Lung (tissue), 12 donors: ENCODE results near the gene CACNA1D. TPM values are rescaled to one million over a fixed set of nuclear protein-coding genes. Genes with fewer than 3 reads are reported as not detected.

Experiments
- ATAC-seq: fragments of 200-7000 bp; cut with Tn5 transposase; one replicate; pipeline ENCODE4 v1.9.1; 2020; ENCODE audit warnings: moderate number of reproducible peaks; ENCODE audit not compliant: insufficient read depth, low FRiP score
- DNase-seq, 3 donors: peaks; one replicate each; pipeline ENCODE4 v3.0.0-alpha.2; 2013 to 2017
- H3K27ac ChIP-seq, 2 donors: one replicate each; pipeline ENCODE4 v1.5.1; 2013; ENCODE audit warnings: mild to moderate bottlenecking in 2 of 2, moderate library complexity in 2 of 2, control low read depth in 1 of 2, inconsistent platforms in 1 of 2, low read depth in 1 of 2, low read length in 1 of 2
- H3K27me3 ChIP-seq, 3 donors: one replicate each; pipeline ENCODE4 v1.5.1; 2013; ENCODE audit warnings: low read length in 2 of 3; ENCODE audit not compliant: control insufficient read depth in 3 of 3, insufficient read depth in 3 of 3
- H3K36me3 ChIP-seq, 4 donors: one replicate each; pipeline ENCODE4 v1.5.1; 2013; ENCODE audit warnings: low read length in 4 of 4, mild to moderate bottlenecking in 1 of 4, moderate library complexity in 1 of 4; ENCODE audit not compliant: control insufficient read depth in 4 of 4, insufficient read depth in 4 of 4
- H3K4me1 ChIP-seq, 5 donors: one replicate each; pipeline ENCODE4 v1.5.1; 2013; ENCODE audit warnings: low read length in 5 of 5, mild to moderate bottlenecking in 2 of 5, moderate library complexity in 1 of 5; ENCODE audit not compliant: control insufficient read depth in 5 of 5, insufficient read depth in 5 of 5
- H3K4me3 ChIP-seq: one replicate; pipeline ENCODE4 v1.5.1; 2013; ENCODE audit warnings: mild to moderate bottlenecking, control low read depth, moderate library complexity
- H3K9ac ChIP-seq, 2 donors: one replicate each; pipeline ENCODE4 v1.5.1; 2013; ENCODE audit warnings: low read length in 2 of 2, control low read depth in 1 of 2; ENCODE audit not compliant: insufficient read depth in 1 of 2
- H3K9me3 ChIP-seq, 4 donors: one replicate each; pipeline ENCODE4 v1.5.1; 2013; ENCODE audit warnings: low read length in 3 of 4, mild to moderate bottlenecking in 1 of 4, moderate library complexity in 1 of 4; ENCODE audit not compliant: control insufficient read depth in 4 of 4, insufficient read depth in 3 of 4
- WGBS, 2 donors: extraction: QIAGEN DNeasy Blood & Tissue Kit; methylation state at CpG; one replicate each; pipeline ENCODE4 v1.1.7; 2013; 5-methylcytosine and 5-hydroxymethylcytosine counted together
- polyA plus RNA-seq, 2 donors: library from polyadenylated mRNA; stranded (reverse); fragments of 200-250 nt; gene quantifications; one replicate each; pipeline ENCODE4 v1.2.1, GENCODE V29; 2013
- total RNA-seq, 2 donors: library from RNA; depleted of rRNA in 1 of 2; stranded (reverse); fragments of >200 nt in 1 of 2; gene quantifications; one replicate each; pipeline ENCODE4 v1.2.1, GENCODE V29; 2014 to 2021
- TF ChIP-seq, protein P1 (sequence below): IDR thresholded peaks from 2 replicates; pipeline ENCODE4 v1.5.1; 2012; ENCODE audit warnings: mild to moderate bottlenecking; ENCODE audit errors: control extremely low read depth, extremely low read depth
- donor health status: control.
- donor health status: control.
- donor health status: Bipolar disorder and iron deficiency.
- donor health status: healthy.
- donor health status: DM: yes; HTN: yes; CAD: no.

CACNA1D gene
- total and polyA plus RNA-seq, 4 donors, result 2.7 to 96.8 (median 23.1) TPM

DNA sequence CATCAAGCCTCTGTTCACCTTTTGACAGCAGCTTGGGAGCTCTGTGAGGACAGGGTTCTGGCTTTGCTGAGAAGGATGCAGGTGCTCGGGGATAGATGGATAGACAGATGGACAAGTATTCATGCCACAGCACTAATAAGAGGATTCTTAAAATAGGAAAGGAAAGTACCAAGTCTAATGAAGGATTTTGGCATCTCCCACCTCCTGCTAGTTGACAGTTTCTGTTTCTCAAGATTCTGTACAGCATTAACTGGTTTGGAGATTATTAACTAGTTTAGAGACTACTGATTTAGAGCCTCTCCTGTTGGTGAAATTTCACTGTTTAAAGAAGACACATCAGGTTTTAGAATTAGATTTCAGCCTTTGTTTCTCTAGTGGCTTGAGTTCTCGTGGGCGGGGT lies 152.3 kb downstream of the CACNA1D start:
- no peak for DNase-seq
- H3K9me3 ChIP-seq, result no peaks in the 10 kb centered on the region
- TF ChIP-seq, protein P1, sequence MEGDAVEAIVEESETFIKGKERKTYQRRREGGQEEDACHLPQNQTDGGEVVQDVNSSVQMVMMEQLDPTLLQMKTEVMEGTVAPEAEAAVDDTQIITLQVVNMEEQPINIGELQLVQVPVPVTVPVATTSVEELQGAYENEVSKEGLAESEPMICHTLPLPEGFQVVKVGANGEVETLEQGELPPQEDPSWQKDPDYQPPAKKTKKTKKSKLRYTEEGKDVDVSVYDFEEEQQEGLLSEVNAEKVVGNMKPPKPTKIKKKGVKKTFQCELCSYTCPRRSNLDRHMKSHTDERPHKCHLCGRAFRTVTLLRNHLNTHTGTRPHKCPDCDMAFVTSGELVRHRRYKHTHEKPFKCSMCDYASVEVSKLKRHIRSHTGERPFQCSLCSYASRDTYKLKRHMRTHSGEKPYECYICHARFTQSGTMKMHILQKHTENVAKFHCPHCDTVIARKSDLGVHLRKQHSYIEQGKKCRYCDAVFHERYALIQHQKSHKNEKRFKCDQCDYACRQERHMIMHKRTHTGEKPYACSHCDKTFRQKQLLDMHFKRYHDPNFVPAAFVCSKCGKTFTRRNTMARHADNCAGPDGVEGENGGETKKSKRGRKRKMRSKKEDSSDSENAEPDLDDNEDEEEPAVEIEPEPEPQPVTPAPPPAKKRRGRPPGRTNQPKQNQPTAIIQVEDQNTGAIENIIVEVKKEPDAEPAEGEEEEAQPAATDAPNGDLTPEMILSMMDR, result no peak
- H3K4me1 ChIP-seq, result peaks cover 0 to 11% (median 4%) of the 10 kb centered on the region in 5 donors
- no peaks in the 10 kb centered on the region for H3K27me3 ChIP-seq
- WGBS, 2 donors, result 78 to 80% methylated on average over 3 of the region's 3 CpGs
- peaks cover 0 to 2% (median 0%) of the 10 kb centered on the region in 4 donors for H3K36me3 ChIP-seq
- no peak overlapping the region for H3K4me3 ChIP-seq
- ATAC-seq, result no peak
- no peak overlapping the region for H3K9ac ChIP-seq
- H3K27ac ChIP-seq, result no peak overlapping the region

DNA sequence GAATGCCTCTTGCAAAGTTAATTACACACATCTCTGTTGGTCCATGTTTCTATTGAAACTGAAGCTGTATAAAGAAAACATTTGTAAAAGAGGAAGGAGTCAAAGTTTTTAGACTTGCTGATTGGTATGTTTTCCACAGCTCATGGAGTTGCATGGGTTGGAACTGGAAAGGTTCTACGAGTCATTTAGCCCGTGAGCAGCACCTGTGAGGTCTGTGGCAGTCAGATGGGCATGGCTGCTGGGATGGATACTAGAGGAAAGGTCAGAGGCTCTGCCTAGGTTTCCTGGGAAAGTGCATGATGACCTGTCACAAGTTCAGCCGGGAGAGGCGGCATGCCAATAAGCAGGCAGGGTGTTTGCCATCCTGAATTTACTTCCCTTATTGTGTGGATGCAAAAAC lies 155.4 kb downstream of the CACNA1D start:
- Histone ChIP-seq H3K9ac (no peak overlapping the region), H3K27ac (no peak overlapping the region), H3K27me3 (no peaks in the 10 kb centered on the region), H3K9me3 (peaks cover 0 to 3% (median 1%) of the 10 kb centered on the region in 4 donors), H3K4me3 (no peak overlapping the region), H3K36me3 (peaks cover 0 to 26% (median 8%) of the 10 kb centered on the region in 4 donors), H3K4me1 (peaks cover 0 to 11% (median 4%) of the 10 kb centered on the region in 5 donors)
- TF ChIP-seq, protein P1, result no peak
- no peak for DNase-seq
- 76 to 95% methylated on average over 4 of the region's 4 CpGs for WGBS, 2 donors
- no peak for ATAC-seq

DNA sequence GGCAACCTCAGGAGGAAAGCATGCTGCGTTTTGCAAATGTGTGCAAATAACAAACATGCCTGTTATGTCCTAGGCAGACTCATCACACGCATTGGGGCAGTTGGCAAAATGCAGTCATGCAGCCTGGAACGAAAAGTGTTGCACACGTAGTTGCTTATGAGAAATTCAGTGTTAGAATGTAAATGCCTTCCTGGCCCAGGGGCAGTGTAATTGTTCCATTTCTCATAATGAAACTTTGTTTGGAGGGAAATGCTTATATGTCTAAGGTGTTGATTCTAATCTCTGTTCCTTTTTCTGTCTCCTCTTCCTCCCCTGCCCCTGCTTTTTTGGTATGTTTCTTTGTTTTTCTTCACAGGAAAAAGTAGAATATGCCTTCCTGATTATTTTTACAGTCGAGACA lies 156.0 kb downstream of the CACNA1D start:
- WGBS, 2 donors, result 65 to 69% methylated on average over 5 of the region's 5 CpGs
- H3K9ac ChIP-seq, result no peak overlapping the region
- peaks cover 0 to 3% (median 1%) of the 10 kb centered on the region in 4 donors for H3K9me3 ChIP-seq
- H3K27ac ChIP-seq, result no peak overlapping the region
- TF ChIP-seq, protein P1, result no peak
- peaks cover 0 to 26% (median 8%) of the 10 kb centered on the region in 4 donors for H3K36me3 ChIP-seq
- H3K4me3 ChIP-seq, result no peak overlapping the region
- H3K27me3 ChIP-seq, result no peaks in the 10 kb centered on the region
- peaks cover 0 to 11% (median 4%) of the 10 kb centered on the region in 5 donors for H3K4me1 ChIP-seq
- ATAC-seq, result no peak
- peak in 2 of 3 donors; percentile 38 to 55 for DNase-seq
